HG03175 (cell line): Measurements from ENCODE around the gene SAMM50.
A peak's percentile ranks its signal among the peaks of the same experiment; 100 is the strongest.
"Not testable (repeated sequence)": the region's sequence is repeated elsewhere in the genome, so short reads cannot be mapped to it uniquely, and the experiment has no call there.

Experiments used
- ATAC-seq: cut with Tn5 transposase; IDR thresholded peaks from one replicate; pipeline ENCODE4 v1.9.1; 2021; ENCODE audit warnings: mild to moderate bottlenecking, moderate library complexity; ENCODE audit not compliant: unreplicated experiment

Gene SAMM50

DNA sequence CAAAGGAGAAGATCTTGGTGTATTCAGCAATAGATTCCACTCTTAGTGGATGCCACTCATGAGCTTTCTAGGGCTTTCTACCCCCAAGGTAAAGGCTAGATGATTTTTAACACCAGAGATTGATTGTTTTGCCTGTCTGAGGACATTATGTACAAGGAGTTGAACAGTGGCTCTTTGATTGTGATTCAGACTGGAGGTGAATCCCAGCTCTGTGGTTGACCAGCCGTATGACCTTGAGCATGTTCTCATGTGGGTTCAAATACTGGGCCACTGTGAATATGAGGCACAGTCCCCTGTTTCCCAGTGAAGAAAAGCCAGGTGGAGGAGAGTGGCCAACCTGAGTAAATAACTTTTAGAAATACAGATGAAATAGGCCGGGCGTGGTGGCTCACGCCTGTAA, 44.9 kb downstream of the SAMM50 start:
- ATAC-seq, result no peak

DNA sequence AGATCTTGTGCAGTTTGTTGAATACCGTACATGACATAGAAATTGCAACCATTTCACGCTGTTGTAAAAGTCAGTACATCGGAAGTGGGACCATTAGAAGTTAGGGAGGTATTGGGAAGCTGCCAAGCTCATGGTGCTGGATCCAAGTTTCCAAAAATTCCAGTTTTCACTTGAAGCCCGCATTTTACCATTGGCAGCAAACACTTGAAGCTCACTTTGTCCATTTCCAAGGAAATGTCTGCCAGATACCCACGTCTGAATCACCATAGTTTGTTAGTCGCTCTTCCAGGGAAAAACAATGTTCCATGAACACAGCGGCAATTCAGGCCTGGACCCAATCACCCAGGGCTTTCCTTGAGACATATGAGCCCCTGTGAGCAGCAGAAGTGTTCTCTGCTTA, 46.3 kb downstream of the SAMM50 start:
- ATAC-seq, result no peak

DNA sequence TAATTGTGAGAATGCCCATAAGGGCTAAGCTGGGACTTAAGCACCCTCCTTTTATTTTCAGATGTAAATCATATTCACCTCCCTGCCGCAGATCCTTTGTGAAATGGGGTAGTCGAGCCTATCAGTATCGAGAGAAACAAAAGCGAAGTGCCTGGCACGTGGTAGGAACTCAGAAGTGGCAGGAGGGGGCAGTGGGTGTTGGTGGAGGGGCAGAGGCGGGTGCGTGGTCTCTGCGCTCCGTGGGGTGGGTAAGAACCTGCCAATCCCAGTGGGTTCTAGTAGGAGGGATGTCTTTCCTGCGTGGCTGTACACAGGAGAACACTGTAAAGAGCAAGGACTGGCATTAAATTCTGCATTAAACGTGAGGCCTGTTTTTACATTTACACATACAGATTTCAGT, 47.1 kb downstream of the SAMM50 start:
- no peak for ATAC-seq

DNA sequence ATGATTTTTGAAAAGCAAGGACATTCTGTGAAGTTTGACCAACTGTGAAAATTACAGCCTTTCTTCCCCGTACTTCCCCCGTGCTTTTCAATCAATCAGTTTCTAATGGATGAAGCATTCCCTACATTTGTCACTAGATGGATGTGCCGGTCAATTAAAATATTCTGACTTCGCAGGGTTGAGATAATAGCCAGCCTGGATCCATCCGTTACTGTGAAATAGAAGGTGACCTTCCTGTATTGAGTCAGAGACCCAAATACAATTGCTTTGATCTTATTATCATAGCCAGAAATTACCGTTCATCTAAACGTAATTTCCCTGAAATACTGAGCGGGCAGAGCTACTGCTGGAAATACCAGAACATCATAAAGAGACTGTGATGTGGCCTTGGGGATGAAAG, 47.8 kb downstream of the SAMM50 start:
- no peak for ATAC-seq

DNA sequence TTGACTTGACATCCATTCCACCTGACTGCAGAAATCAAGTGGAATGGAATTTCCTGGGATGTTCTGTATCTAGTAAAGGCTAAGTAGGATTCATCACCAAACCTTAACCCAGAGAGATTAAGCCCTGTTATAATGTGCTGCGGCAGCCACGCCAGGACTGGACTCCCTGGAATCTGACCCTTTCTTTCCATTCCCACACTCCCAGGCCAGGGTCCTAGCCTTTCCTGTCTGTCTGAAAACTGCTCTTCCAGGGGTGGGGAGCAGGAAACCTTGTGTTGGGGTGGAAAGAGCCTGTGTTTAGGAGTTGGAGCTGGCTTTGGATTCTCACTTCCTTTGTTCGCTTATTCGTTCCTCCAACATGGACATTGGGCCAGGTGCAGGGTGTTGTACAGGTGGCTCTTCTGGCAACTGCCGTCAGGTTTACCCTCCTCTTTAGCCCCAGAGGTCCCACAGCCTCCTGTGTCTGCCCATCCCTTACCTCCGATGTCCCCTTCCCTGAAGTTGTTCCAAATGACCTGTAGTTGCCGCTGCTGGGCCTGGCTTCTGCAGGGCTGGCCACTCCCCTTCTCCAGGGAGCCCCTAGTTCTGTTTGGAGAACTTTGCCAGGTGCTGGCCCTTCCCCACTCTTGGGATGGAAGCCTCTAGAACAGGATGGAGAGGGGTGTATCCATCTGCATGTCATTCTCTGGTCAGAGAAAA, 48.3 kb downstream of the SAMM50 start:
- ATAC-seq, result no peak

DNA sequence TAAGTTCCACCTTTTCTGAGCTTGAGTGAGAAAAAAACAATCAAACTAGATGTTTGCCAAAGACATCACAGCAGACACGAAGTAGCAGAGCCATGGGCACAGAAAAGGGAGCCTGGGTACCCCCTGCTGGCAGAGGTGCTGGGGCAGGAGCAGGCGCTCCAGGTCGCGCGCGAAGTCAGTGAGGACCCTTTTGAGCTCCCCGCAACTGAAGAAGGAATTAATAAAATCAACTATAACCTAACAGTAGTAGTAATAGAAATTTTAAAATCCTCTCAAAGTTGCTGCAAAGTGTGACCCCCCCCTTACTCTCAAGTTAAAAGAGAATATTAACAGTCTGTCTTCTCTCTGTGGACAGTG, 48.8 kb downstream of the SAMM50 start:
- no peak for ATAC-seq

DNA sequence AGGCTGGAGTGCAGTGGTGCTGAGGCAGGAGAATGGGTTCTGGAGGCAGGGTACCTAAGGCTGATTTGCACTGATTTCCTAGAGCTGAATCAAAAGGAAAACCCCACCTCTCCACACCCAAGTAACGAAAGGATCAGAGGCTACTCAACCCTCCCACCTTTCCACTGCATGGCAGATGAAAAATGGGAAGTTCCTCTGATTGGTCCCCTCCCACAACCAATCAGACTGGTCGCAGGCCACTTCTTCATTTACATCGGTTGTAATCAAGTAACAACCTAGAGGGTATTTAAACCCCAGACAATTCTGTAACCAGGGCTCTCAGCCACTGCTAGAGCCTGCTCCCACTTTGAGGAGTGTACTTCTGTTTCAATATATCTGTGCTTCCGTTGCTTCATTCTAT, 50.3 kb downstream of the SAMM50 start:
- no peak for ATAC-seq

DNA sequence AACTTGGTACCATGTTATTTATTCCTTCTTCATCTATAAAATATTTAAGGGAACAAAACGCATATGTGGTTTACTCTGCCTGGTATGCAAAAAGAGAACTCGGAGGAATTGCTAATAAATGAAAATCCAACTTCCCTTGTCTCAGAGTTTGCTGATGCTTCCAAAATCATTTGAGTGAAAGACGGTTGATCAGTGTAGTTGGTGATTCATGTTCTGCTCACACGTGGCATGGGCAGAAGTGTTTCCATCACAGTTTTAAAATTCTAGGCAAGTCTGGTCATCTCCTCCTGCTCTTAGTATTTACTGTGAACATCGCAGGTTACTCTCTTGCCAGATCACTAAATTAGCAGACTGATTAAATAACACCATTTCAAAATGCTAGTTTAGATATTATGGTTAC, 56.9 kb downstream of the SAMM50 start:
- ATAC-seq, result no peak

DNA sequence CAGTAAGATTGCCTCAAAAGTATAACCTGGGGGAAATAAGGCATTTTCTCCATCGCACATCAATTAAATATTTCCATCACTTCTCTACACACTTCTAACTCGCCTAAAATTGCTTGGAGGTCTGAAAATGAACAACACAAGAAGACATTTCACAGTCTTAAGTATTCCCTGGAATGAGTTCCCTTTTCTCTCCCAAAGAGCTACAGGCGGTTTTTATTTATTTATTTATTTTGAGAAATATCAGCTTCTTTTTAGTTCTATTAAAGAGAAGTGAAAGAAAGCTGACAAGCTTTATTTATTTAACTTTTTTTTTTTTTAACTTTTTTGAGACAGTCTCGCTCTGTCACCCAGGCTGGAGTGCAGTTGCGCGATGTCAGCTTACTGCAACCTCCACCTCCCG, 57.3 kb downstream of the SAMM50 start:
- no peak for ATAC-seq

DNA sequence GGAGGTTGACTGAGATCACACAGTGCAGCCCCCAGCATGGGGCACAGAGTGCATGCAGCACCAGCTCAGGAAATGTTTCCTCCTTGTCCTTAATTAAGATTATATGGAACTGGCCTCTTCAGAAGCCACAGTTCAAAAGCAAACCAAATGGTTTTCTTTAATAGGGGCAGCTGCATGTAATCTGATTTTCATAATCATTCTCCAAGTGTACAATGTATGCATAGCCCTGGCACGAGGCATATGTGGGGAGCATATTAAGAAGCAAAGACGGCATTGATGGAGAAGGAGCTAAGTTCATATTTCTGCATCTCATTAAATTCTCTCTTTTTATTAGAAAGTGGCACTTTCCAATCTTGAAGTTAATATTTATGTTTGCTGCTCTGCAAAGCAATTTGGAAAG, 59.0 kb downstream of the SAMM50 start:
- ATAC-seq, result no peak

DNA sequence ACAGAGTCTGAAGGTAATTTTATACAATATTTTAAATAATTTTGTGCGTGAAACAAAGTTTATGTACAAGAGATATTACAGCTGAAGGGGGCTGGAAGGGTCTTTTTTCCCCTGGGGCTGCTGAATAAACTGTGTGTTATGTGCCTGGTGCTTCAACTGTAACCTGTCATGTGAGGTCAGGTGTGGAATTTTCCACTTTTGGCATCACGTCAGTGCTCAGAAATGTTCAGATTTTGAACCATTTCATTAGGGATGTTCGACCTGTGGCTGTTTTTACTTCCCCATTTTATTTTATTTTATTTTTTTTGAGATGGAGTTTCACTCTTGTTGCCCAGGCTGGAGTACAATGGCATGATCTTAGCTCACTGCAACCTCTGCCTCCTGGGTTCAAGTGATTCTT, 61.3 kb downstream of the SAMM50 start:
- ATAC-seq, result not testable (repeated sequence)

DNA sequence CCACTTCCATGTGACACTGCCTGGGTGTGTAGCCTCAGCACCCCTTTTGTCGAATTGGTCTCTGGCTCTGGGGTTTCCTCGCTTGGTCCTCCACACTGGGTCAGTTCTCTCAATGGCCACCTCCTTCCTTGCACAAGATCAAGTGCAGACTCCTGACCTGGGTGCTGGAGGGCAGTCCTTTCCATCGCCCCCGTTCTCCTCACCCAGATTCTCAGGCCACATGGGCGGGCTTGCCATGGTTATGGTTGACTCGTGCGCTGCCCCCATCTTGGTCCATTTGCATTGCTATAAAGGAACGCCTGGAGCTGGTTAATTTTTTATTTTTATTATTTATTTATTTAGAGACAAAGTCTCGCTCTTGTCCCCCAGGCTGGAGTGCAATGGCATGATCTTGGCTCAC, 63.4 kb downstream of the SAMM50 start:
- no peak for ATAC-seq

DNA sequence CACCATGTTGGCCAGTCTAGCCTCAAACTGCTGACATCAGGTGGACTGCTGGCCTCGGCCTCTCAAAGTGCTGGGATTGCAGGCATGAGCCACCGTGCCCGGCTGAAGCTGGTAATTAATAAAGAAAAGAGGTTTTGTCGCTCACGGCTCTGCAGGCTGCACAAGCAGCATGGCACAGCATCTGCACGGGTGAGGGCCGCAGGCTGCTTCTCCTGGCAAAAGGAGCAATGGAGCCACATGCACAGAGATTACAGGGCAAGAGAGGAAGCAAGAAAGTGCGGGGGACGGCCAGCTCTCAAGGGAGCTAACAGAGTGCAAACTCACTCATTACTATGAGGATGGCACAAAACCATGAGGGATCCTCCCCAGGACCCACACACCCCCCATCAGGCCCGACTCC, 64.2 kb downstream of the SAMM50 start:
- no peak for ATAC-seq

DNA sequence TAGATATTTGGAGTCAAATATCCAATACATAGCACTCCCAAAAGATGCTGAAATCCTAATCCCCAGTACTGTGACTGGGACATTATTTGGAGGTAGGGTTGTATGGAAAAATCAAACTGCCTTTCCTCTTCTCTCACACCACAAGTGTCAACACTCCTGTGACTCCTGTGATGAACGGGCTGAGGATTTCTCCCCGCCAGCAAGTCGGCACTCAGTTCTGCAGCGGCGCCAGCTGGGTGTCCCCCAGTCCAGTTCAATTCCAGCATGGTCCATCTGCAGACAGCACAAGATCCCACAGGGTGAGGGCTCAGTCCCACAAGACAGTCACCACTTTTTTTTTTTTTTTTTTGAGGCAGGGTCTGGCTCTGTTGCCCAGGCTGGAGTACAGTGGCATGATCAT, 64.6 kb downstream of the SAMM50 start:
- no peak for ATAC-seq

DNA sequence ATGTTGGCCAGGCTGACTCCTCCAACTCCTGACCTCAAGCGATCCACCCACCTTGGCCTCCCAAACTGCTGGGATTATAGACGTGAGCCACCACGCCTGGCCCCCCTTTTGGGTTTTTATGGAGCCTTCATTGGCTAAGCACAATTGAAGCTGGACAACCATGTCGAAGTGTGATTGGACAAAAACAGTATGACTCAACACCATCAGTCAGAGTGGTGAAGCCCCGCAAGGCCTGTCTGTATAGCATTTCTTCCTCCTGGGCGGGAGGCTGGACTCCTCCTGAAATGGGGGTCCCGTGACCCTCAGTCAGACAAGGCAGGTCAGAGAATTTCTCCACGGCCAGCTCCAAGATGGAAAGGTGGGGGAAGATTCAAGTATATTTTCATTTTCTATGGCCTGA, 65.7 kb downstream of the SAMM50 start:
- no peak for ATAC-seq

DNA sequence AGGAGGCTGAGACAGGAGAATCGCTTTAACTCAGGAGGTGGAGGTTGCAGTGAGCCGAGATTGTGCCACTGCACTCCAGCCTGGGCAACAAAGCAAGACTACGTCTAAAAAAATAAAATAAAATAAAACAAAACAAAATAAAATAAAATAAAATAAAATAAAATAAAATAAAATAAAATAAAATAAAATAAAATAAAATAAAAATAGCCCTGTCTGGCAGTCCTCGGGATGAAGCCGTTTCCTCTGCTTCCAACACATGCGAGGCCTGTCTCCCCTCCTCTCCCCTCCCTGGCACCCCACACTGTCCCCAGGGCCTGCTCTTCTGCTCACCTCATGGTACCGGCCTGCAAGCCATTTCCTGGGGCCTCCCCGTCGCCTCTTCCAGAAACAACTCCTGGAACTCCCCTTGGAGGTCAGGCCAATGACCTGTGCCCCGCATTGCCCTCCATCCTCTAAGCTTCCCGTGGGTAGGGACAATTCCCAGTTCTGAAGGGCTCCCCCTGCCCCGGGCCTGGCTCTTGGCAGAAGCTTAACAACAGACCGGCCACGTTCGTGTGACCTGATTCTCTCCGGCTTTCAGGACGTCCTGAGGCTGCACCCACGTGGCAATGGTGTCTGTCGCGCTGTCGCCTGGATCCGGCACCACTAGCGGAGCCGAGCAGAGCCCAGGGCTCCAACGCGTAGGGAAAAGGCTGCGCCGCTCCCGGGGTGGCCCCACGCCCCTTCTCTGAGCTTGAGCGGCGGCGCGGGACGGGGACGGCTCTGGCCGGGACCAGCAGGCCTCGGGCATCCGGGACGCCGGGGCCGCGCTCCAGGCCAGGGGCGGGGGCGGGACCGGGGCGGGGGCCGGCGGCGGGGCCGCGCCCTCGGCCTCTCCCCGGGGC, 68.4 kb downstream of the SAMM50 start:
- ATAC-seq, result no peak

DNA sequence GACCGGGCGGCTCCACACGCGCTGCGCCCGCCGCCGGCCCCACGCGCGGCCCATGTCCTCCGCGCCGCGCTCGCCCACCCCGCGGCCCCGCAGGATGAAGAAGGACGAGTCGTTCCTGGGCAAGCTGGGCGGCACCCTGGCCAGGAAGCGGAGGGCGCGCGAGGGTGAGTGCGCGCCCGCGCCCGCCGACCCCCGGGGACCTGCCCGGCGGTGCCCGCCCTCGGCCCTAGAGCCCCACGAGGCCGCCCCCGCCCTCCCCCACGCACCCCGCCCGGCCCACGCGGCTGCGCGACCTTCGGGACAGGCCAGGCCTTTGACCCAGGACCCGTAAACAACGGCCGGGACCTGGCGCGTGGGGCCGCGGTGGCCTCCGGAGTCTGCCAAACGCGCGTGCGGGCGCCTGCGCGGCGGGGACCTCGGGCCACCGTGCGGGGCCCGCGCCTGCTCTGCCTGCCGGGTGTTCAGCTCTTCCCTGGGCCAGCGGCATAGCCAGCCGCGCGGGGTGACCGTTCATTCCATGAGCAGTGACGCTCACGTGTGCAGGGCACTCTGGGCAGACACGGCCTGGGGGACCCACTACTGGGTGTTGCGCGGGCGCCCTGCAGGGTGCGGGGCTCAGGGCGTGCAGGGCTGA, 69.2 kb downstream of the SAMM50 start, which contains the start of gene PARVB:
PARVB (plus strand) TSS at position 15 of the 634 bp plus-strand sequence; CDS start at position 53, 38 bp downstream.
- ATAC-seq, result no peak

DNA sequence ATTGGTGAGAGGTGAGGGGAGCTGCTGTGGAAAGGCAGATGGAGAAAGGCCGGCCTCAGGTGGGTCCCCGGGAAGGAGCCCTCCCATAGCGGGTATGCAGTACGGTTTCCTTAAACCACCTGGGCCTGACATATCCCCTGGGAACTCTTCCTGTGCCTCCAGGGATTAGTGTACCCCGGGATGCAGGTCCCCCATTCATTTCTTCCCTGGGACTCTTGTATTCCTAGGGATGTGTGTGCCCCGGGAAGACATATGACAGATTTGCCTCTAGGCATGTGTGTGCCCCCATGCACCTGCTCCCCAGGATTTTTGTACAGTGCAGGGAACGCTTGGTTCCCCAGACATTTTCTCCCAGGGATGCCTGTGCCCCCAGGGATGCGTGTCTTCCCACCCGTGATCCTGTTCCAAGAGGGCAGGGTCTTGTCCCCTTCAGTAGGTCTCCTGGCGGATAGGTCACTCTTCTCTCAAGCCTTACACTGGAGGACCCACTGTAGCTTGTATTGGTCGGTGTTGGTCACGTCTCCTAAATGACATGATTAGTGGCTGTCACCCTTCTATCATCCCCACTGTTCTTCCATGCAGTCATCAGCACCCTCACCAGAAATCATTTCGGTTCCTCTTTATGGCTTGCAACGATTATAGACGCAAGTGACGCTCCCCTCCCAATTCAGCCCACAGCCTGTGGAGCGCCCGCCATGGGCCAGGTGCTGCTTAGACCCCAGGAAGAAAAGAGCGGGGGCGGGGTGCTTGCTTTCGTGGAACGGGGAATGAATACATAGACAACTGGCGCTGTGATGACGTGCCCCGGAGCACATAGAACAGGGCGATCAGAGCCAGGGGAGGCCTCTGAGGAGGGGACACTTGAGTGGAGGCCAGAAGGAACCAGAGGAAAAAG, 70.2 kb downstream of the SAMM50 start:
- peak; percentile 54 for ATAC-seq

DNA sequence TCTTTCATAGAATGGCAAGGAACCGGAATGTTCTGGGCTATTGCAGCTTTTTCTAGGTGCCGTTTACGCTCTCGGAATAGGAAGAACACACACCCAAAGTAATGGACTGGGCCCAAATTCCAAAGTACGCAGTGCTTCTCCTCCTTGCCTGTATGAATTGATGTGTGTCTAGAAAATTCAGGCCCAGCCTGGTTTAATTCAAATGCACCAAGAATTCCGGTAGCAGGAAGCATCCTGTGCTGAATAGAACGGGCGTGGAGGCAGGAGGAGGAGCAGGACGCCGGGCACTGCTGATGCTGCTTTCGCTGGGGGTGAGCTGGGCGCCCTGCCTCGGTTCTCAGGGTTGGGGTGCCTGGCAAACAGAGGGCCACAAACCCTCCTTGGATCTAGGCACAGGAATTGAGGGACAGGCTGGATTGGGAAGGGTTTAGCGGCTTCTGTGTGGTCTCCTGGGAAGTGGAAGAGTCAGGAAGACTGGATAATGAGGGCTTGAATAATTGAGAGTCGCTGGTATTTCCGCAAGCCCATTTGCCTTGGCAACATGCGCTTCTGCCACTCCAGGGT, 70.9 kb downstream of the SAMM50 start:
- ATAC-seq, result no peak
